Astrocyte (in vitro differentiated cells and primary cell): ENCODE results near the gene XYLT1. TPM values are rescaled to one million over a fixed set of nuclear protein-coding genes. Genes with fewer than 3 reads are reported as not detected.

ENCODE experiments used
- DNase-seq: peaks from one replicate; pipeline ENCODE4 v3.0.0-alpha.2; 2010; ENCODE audit warnings: low read depth
- FAIRE-seq: peaks from 2 replicates; lab custom pipeline; 2011; peaks lifted over from hg19 to GRCh38; lab: Jason Lieb, UNC
- H2AFZ ChIP-seq: 2 replicates; pipeline ENCODE4 v1.6.0; 2012; ENCODE audit warnings: low read depth, low read length, inconsistent platforms
- H3K27ac ChIP-seq: 2 replicates; pipeline ENCODE4 v1.5.1; 2011; ENCODE audit warnings: low read depth, low read length, inconsistent platforms
- H3K27me3 ChIP-seq: 2 replicates; pipeline ENCODE4 v1.6.0; 2011; ENCODE audit warnings: low read length, inconsistent platforms; ENCODE audit not compliant: insufficient read depth
- H3K36me3 ChIP-seq: 2 replicates; pipeline ENCODE4 v1.5.1; 2011; ENCODE audit warnings: low read length, inconsistent platforms; ENCODE audit not compliant: insufficient read depth
- H3K4me1 ChIP-seq: 2 replicates; pipeline ENCODE4 v1.5.1; 2011; ENCODE audit warnings: low read length, inconsistent platforms; ENCODE audit not compliant: insufficient read depth
- H3K4me2 ChIP-seq: 2 replicates; pipeline ENCODE4 v1.6.0; 2012; ENCODE audit warnings: low read length, inconsistent platforms
- H3K4me3 ChIP-seq: 2 replicates; pipeline ENCODE4 v1.5.1; 2011; ENCODE audit warnings: low read depth, mild to moderate bottlenecking, low read length, inconsistent platforms; ENCODE audit not compliant: insufficient read depth
- H3K79me2 ChIP-seq: 2 replicates; pipeline ENCODE4 v1.6.0; 2012; ENCODE audit warnings: mild to moderate bottlenecking, low read length, inconsistent platforms; ENCODE audit not compliant: insufficient read depth
- H3K9ac ChIP-seq: 2 replicates; pipeline ENCODE4 v1.6.0; 2012; ENCODE audit warnings: mild to moderate bottlenecking, low read length, inconsistent platforms
- H3K9me3 ChIP-seq: 2 replicates; pipeline ENCODE4 v1.5.1; 2012; ENCODE audit warnings: low read depth, mild to moderate bottlenecking, low read length, inconsistent platforms; ENCODE audit not compliant: insufficient read depth
- H4K20me1 ChIP-seq: 2 replicates; pipeline ENCODE4 v1.6.0; 2012; ENCODE audit warnings: low read length, inconsistent platforms; ENCODE audit not compliant: insufficient read depth
- H3K27ac Mint-ChIP-seq: one replicate; pipeline ENCODE4 v1.8.0; 2021; ENCODE audit warnings: mild to moderate bottlenecking, mixed read lengths; ENCODE audit not compliant: unreplicated experiment
- H3K27me3 Mint-ChIP-seq: one replicate; pipeline ENCODE4 v1.8.0; 2021; ENCODE audit warnings: low read depth, mixed read lengths; ENCODE audit not compliant: unreplicated experiment
- H3K36me3 Mint-ChIP-seq: one replicate; pipeline ENCODE4 v1.8.0; 2021; ENCODE audit warnings: low read depth, mixed read lengths; ENCODE audit not compliant: unreplicated experiment
- H3K4me1 Mint-ChIP-seq: one replicate; pipeline ENCODE4 v1.8.0; 2021; ENCODE audit warnings: low read depth, mixed read lengths; ENCODE audit not compliant: unreplicated experiment
- H3K4me3 Mint-ChIP-seq: one replicate; pipeline ENCODE4 v1.8.0; 2021; ENCODE audit warnings: mild to moderate bottlenecking, moderate library complexity, mixed read lengths; ENCODE audit not compliant: unreplicated experiment
- H3K9me3 Mint-ChIP-seq: one replicate; pipeline ENCODE4 v1.8.0; 2021; ENCODE audit warnings: mild to moderate bottlenecking, mixed read lengths; ENCODE audit not compliant: unreplicated experiment
- CTCF ChIP-seq: IDR thresholded peaks from 2 replicates; pipeline ENCODE4 v1.5.1; 2011; ENCODE audit warnings: low read depth, mild to moderate bottlenecking, inconsistent platforms, low read length, moderate library complexity; ENCODE audit not compliant: insufficient read depth
- EZH2 ChIP-seq: IDR thresholded peaks from 2 replicates; pipeline ENCODE4 v1.6.1; 2012; ENCODE audit warnings: mild to moderate bottlenecking, low read length, inconsistent platforms; ENCODE audit not compliant: insufficient read depth
- total RNA-seq: library from RNA; stranded (reverse); gene quantifications from 2 replicates; pipeline ENCODE4 v1.2.1, GENCODE V29; 2021

The XYLT1 gene
- total RNA-seq, 1 donor from 2014 or later = 22.9 TPM

GRCh38 chr16:17313085-17313611, 157.6 kb downstream of the XYLT1 start:
- Mint-ChIP-seq H3K36me3 (peaks cover 6% of the 10 kb centered on the region), H3K4me1 (peaks cover 24% of the 10 kb centered on the region), H3K27ac (peak overlapping the region; percentile 84), H3K9me3 (peaks cover 3% of the 10 kb centered on the region), H3K27me3 (no peaks in the 10 kb centered on the region), H3K4me3 (no peak overlapping the region)
- no peak overlapping the region for H3K27ac ChIP-seq
- H3K79me2 ChIP-seq = peaks cover 59% of the 10 kb centered on the region
- H3K9ac ChIP-seq = no peak overlapping the region
- H4K20me1 ChIP-seq = peaks cover 91% of the 10 kb centered on the region
- peak; percentile 59 for DNase-seq
- peaks cover 7% of the 10 kb centered on the region for H3K4me1 ChIP-seq
- no peaks in the 10 kb centered on the region for H3K27me3 ChIP-seq
- TF ChIP-seq CTCF = no peak
- no peak for TF ChIP-seq EZH2
- no peaks in the 10 kb centered on the region for H3K9me3 ChIP-seq
- no peak overlapping the region for H3K4me2 ChIP-seq
- no peak for FAIRE-seq
- H3K36me3 ChIP-seq = no peaks in the 10 kb centered on the region
- no peak overlapping the region for H3K4me3 ChIP-seq
- H2AFZ ChIP-seq = no peak overlapping the region

- Histone ChIP-seq H3K27me3 (no peaks in the 10 kb centered on the region), H3K4me2 (no peak overlapping the region), H3K36me3 (no peaks in the 10 kb centered on the region), H4K20me1 (peaks cover 91% of the 10 kb centered on the region), H3K27ac (no peak overlapping the region), H3K4me1 (peaks cover 7% of the 10 kb centered on the region), H3K9me3 (no peaks in the 10 kb centered on the region), H3K79me2 (peaks cover 59% of the 10 kb centered on the region), H2AFZ (no peak overlapping the region), H3K9ac (no peak overlapping the region), H3K4me3 (no peak overlapping the region)
- Mint-ChIP-seq H3K27ac (no peak overlapping the region), H3K4me3 (no peak overlapping the region), H3K9me3 (peaks cover 3% of the 10 kb centered on the region), H3K4me1 (peaks cover 22% of the 10 kb centered on the region), H3K27me3 (no peaks in the 10 kb centered on the region), H3K36me3 (peaks cover 6% of the 10 kb centered on the region)
- FAIRE-seq (no peak), DNase-seq (peak; percentile 29)
- TF ChIP-seq EZH2 = no peak
- TF ChIP-seq CTCF = no peak
Measured at GRCh38 chr16:17312094-17312710, 158.6 kb downstream of the XYLT1 start.
